GM23338 (cell line): Measurements from ENCODE around the gene C1QTNF5.

ENCODE experiments used
- ETS1 ChIP-seq: IDR thresholded peaks from 2 replicates; pipeline ENCODE4 v1.6.1; 2016; ENCODE audit warnings: antibody characterized with exemption
- EZH2 ChIP-seq: fragments of 200-600 bp; sonication (generic); IDR thresholded peaks from one replicate; pipeline ENCODE4 v1.8.0; 2017; ENCODE audit warnings: antibody characterized with exemption, mild to moderate bottlenecking, low read depth; ENCODE audit not compliant: unreplicated experiment
- EZH2phosphoT487 ChIP-seq: fragments of 200-600 bp; sonication (generic); IDR thresholded peaks from one replicate; pipeline ENCODE4 v1.8.1; 2018; ENCODE audit warnings: antibody characterized with exemption; ENCODE audit not compliant: unreplicated experiment
- JUNB ChIP-seq: IDR thresholded peaks from one replicate; pipeline ENCODE4 v1.6.1; 2016; ENCODE audit warnings: antibody characterized with exemption; ENCODE audit not compliant: unreplicated experiment
- POLR2AphosphoS5 ChIP-seq: IDR thresholded peaks from 2 replicates; pipeline ENCODE4 v1.6.1; 2016; ENCODE audit warnings: antibody characterized with exemption, low read depth
- STAT1 ChIP-seq: IDR thresholded peaks from one replicate; pipeline ENCODE4 v1.6.1; 2016; ENCODE audit warnings: antibody characterized with exemption; ENCODE audit not compliant: unreplicated experiment
- TF ChIP-seq, protein P1 (sequence below), 2 experiments: fragments of 200-600 bp in 1 of 2; sonication (generic) in 1 of 2; conservative IDR thresholded peaks; 2 replicates each; pipeline versions ENCODE4 v1.5.1 to v1.6.1; 2016 to 2017; ENCODE audit warnings: antibody characterized with exemption in 2 of 2, low read depth in 2 of 2, mild to moderate bottlenecking in 2 of 2, moderate library complexity in 1 of 2
- TF ChIP-seq, protein P2 (sequence below): IDR thresholded peaks from one replicate; pipeline ENCODE4 v1.6.1; 2018; ENCODE audit warnings: antibody characterized with exemption; ENCODE audit not compliant: unreplicated experiment

- TF ChIP-seq, protein P1, sequence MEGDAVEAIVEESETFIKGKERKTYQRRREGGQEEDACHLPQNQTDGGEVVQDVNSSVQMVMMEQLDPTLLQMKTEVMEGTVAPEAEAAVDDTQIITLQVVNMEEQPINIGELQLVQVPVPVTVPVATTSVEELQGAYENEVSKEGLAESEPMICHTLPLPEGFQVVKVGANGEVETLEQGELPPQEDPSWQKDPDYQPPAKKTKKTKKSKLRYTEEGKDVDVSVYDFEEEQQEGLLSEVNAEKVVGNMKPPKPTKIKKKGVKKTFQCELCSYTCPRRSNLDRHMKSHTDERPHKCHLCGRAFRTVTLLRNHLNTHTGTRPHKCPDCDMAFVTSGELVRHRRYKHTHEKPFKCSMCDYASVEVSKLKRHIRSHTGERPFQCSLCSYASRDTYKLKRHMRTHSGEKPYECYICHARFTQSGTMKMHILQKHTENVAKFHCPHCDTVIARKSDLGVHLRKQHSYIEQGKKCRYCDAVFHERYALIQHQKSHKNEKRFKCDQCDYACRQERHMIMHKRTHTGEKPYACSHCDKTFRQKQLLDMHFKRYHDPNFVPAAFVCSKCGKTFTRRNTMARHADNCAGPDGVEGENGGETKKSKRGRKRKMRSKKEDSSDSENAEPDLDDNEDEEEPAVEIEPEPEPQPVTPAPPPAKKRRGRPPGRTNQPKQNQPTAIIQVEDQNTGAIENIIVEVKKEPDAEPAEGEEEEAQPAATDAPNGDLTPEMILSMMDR (conservative IDR thresholded peaks at IDR 0.05; ENCODE audit: low read depth in 2 of 2): no peak
- TF ChIP-seq EZH2phosphoT487: no peak
- TF ChIP-seq EZH2: no peak
- TF ChIP-seq POLR2AphosphoS5: no peak
- TF ChIP-seq, protein P2, sequence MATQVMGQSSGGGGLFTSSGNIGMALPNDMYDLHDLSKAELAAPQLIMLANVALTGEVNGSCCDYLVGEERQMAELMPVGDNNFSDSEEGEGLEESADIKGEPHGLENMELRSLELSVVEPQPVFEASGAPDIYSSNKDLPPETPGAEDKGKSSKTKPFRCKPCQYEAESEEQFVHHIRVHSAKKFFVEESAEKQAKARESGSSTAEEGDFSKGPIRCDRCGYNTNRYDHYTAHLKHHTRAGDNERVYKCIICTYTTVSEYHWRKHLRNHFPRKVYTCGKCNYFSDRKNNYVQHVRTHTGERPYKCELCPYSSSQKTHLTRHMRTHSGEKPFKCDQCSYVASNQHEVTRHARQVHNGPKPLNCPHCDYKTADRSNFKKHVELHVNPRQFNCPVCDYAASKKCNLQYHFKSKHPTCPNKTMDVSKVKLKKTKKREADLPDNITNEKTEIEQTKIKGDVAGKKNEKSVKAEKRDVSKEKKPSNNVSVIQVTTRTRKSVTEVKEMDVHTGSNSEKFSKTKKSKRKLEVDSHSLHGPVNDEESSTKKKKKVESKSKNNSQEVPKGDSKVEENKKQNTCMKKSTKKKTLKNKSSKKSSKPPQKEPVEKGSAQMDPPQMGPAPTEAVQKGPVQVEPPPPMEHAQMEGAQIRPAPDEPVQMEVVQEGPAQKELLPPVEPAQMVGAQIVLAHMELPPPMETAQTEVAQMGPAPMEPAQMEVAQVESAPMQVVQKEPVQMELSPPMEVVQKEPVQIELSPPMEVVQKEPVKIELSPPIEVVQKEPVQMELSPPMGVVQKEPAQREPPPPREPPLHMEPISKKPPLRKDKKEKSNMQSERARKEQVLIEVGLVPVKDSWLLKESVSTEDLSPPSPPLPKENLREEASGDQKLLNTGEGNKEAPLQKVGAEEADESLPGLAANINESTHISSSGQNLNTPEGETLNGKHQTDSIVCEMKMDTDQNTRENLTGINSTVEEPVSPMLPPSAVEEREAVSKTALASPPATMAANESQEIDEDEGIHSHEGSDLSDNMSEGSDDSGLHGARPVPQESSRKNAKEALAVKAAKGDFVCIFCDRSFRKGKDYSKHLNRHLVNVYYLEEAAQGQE: no peak
- TF ChIP-seq STAT1: no peak
- no peak for TF ChIP-seq ETS1
- TF ChIP-seq JUNB: no peak
These were observed 14.6 kb upstream of the C1QTNF5 start for GRCh38 chr11:119355091-119355843.
